Measurements from ENCODE around the gene ACAA2. TPM values are rescaled to one million over a fixed set of nuclear protein-coding genes. Genes with fewer than 3 reads are reported as not detected.

The ACAA2 gene
- polyA plus RNA-seq, 1 donor (not counting 4 experiments of a cell fraction or from before 2014, with no cell fraction given) = 2.3 TPM

DNA sequence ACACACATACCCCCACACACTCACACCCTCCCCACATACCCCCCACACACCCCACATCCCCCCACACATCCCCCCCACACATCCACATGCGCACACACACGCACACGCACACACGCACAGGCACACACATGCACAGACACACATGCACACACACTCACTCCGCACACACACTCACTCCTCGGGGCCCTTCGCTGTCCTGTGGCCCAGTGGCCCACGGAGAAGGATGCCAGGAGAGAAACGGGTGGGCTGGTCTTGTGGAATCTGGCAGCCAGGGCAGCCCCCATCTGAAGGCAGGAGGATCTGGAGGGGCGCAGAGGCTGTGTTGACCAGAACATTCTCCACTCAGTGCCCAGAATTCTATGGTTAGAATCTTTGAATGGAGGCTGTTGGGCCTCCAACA, 51.6 kb downstream of the ACAA2 start:
- DNase-seq (ENCODE audit: low read depth, low spot score) (no peak), FAIRE-seq (no peak)
- no peaks in the 10 kb centered on the region for H3K79me2 ChIP-seq (ENCODE audit: control insufficient read depth, insufficient read depth, low read length)
- no peak overlapping the region for H3K9ac ChIP-seq (ENCODE audit: control insufficient read depth, extremely low read depth, insufficient read depth, low read length)
- H3K9me3 ChIP-seq (ENCODE audit: control insufficient read depth, low read depth, low read length) = no peaks in the 10 kb centered on the region
- H3K4me2 ChIP-seq (ENCODE audit: control insufficient read depth, extremely low read depth, insufficient read depth, low read depth, low read length) = no peak overlapping the region
- no peaks in the 10 kb centered on the region for H3K9me1 ChIP-seq (ENCODE audit: control insufficient read depth, extremely low read depth, insufficient read depth, low read length)
- dilution Hi-C loops (cut with MboI; ENCODE audit: extremely low pct_ligation_motif_present, low sequenced_read_pairs) = no loop called here
- H2AFZ ChIP-seq (ENCODE audit: control insufficient read depth, low read length) = no peak overlapping the region
- H3K27ac ChIP-seq (ENCODE audit: control insufficient read depth, insufficient read depth, low read length) = no peak overlapping the region
- no peaks in the 10 kb centered on the region for H3K4me1 ChIP-seq (ENCODE audit: control insufficient read depth, extremely low read depth, insufficient read depth, low read length)
- TF ChIP-seq EZH2 (IDR thresholded peaks at IDR 0.05; ENCODE audit: low read length) = no peak
- TF ChIP-seq, protein P1, sequence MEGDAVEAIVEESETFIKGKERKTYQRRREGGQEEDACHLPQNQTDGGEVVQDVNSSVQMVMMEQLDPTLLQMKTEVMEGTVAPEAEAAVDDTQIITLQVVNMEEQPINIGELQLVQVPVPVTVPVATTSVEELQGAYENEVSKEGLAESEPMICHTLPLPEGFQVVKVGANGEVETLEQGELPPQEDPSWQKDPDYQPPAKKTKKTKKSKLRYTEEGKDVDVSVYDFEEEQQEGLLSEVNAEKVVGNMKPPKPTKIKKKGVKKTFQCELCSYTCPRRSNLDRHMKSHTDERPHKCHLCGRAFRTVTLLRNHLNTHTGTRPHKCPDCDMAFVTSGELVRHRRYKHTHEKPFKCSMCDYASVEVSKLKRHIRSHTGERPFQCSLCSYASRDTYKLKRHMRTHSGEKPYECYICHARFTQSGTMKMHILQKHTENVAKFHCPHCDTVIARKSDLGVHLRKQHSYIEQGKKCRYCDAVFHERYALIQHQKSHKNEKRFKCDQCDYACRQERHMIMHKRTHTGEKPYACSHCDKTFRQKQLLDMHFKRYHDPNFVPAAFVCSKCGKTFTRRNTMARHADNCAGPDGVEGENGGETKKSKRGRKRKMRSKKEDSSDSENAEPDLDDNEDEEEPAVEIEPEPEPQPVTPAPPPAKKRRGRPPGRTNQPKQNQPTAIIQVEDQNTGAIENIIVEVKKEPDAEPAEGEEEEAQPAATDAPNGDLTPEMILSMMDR (optimal IDR thresholded peaks at IDR 0.05 in 1 of 3, IDR thresholded peaks at IDR 0.05 in 1 of 3, conservative IDR thresholded peaks at IDR 0.05 in 1 of 3; ENCODE audit: extremely low read depth in 1 of 3, insufficient read depth in 2 of 3, low read length in 3 of 3) = no peak
- no peaks in the 10 kb centered on the region for H3K36me3 ChIP-seq (ENCODE audit: control insufficient read depth in 2 of 2, extremely low read depth in 1 of 2, insufficient read depth in 2 of 2, low read length in 2 of 2)
- no peak overlapping the region for H3K4me3 ChIP-seq (ENCODE audit: control insufficient read depth in 2 of 3, extremely low read depth in 1 of 3, insufficient read depth in 2 of 3, low read depth in 1 of 3, low read length in 3 of 3)
- no peaks in the 10 kb centered on the region for H4K20me1 ChIP-seq (ENCODE audit: control insufficient read depth, extremely low read depth, insufficient read depth, low read length)
- H3K27me3 ChIP-seq (ENCODE audit: control insufficient read depth, extremely low read depth, insufficient read depth, low read length) = no peaks in the 10 kb centered on the region

DNA sequence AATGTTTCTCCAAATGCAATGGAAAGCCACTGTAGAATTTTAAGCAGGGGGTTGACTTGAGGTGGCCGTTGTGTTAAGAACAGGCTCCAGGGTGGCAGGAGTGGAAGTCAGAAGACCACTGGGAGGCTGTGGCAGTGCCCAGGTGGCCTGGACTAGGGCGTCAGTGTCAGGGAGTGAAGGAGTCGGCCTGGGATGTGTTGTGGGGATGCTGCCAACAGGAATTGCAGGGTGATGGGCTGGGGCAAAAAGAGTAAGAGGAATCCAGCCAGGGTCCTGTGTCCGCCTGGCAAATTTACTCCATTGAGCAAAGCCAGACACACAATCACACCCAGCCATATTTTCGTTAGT, 55.1 kb downstream of the ACAA2 start:
- Histone ChIP-seq H2AFZ (ENCODE audit: control insufficient read depth, low read length) (no peak overlapping the region), H3K4me2 (ENCODE audit: control insufficient read depth, extremely low read depth, insufficient read depth, low read depth, low read length) (no peak overlapping the region), H3K4me3 (ENCODE audit: control insufficient read depth in 2 of 3, extremely low read depth in 1 of 3, insufficient read depth in 2 of 3, low read depth in 1 of 3, low read length in 3 of 3) (no peak overlapping the region), H3K4me1 (ENCODE audit: control insufficient read depth, extremely low read depth, insufficient read depth, low read length) (peaks cover 7% of the 10 kb centered on the region), H3K27ac (ENCODE audit: control insufficient read depth, insufficient read depth, low read length) (no peak overlapping the region), H3K9me1 (ENCODE audit: control insufficient read depth, extremely low read depth, insufficient read depth, low read length) (no peaks in the 10 kb centered on the region), H3K9ac (ENCODE audit: control insufficient read depth, extremely low read depth, insufficient read depth, low read length) (no peak overlapping the region), H3K36me3 (ENCODE audit: control insufficient read depth in 2 of 2, extremely low read depth in 1 of 2, insufficient read depth in 2 of 2, low read length in 2 of 2) (no peaks in the 10 kb centered on the region), H3K27me3 (ENCODE audit: control insufficient read depth, extremely low read depth, insufficient read depth, low read length) (no peaks in the 10 kb centered on the region), H3K79me2 (ENCODE audit: control insufficient read depth, insufficient read depth, low read length) (no peaks in the 10 kb centered on the region), H3K9me3 (ENCODE audit: control insufficient read depth, low read depth, low read length) (no peaks in the 10 kb centered on the region), H4K20me1 (ENCODE audit: control insufficient read depth, extremely low read depth, insufficient read depth, low read length) (no peaks in the 10 kb centered on the region)
- DNase-seq (ENCODE audit: low read depth, low spot score) (no peak), FAIRE-seq (no peak)
- dilution Hi-C loops (cut with MboI; ENCODE audit: extremely low pct_ligation_motif_present, low sequenced_read_pairs) = no loop called here
- no peak for TF ChIP-seq EZH2 (IDR thresholded peaks at IDR 0.05; ENCODE audit: low read length)
- TF ChIP-seq, protein P1 (optimal IDR thresholded peaks at IDR 0.05 in 1 of 3, IDR thresholded peaks at IDR 0.05 in 1 of 3, conservative IDR thresholded peaks at IDR 0.05 in 1 of 3; ENCODE audit: extremely low read depth in 1 of 3, insufficient read depth in 2 of 3, low read length in 3 of 3) = no peak

Measured in keratinocyte (primary cell).